ENCODE results near the gene SURF2. TPM values are rescaled to one million over a fixed set of nuclear protein-coding genes. Genes with fewer than 3 reads are reported as not detected.
"Not testable (repeated sequence)": the region's sequence is repeated elsewhere in the genome, so short reads cannot be mapped to it uniquely, and the experiment has no call there.

The SURF2 gene
- total RNA-seq (2014; rRNA removed; shearing (Covaris generic)): 22.1 and 23.0 TPM in 2 replicates

GRCh38 chr9:133356391-133357091 is at the start of gene SURF2, which contains the start of gene SURF1:
TSS of gene SURF2 (plus strand) at chr9:133356550. CDS start at chr9:133356593, 43 bp downstream.
TSS of gene SURF1 (minus strand) at chr9:133356487. CDS start at chr9:133356453, 34 bp downstream.
- peak; percentile 42 for DNase-seq (ENCODE audit: low spot score)

GRCh38 chr9:133307301-133307700 is 49.0 kb upstream of the SURF2 start:
- no peak for DNase-seq (ENCODE audit: low spot score)

- DNase-seq (ENCODE audit: low spot score): no peak
Measured at GRCh38 chr9:133309608-133310007, 46.7 kb upstream of the SURF2 start.

- DNase-seq (ENCODE audit: low spot score): no peak
Measured at GRCh38 chr9:133315997-133316396, 40.4 kb upstream of the SURF2 start.

- not testable (repeated sequence) for DNase-seq (ENCODE audit: low spot score)
Measured at GRCh38 chr9:133317551-133317950, 38.8 kb upstream of the SURF2 start.

GRCh38 chr9:133320421-133320881 is 35.9 kb upstream of the SURF2 start:
- no peak for DNase-seq (ENCODE audit: low spot score)

- no peak for DNase-seq (ENCODE audit: low spot score)
Measured at GRCh38 chr9:133321411-133321935, 34.9 kb upstream of the SURF2 start.

GRCh38 chr9:133322701-133323100 is 33.6 kb upstream of the SURF2 start:
- no peak for DNase-seq (ENCODE audit: low spot score)

GRCh38 chr9:133323211-133323610 is 33.1 kb upstream of the SURF2 start:
- DNase-seq (ENCODE audit: low spot score): no peak

GRCh38 chr9:133323991-133324703 is 32.2 kb upstream of the SURF2 start:
- DNase-seq (ENCODE audit: low spot score): no peak

GRCh38 chr9:133327021-133327420 is 29.3 kb upstream of the SURF2 start:
- not testable (repeated sequence) for DNase-seq (ENCODE audit: low spot score)

GRCh38 chr9:133327834-133328484 is 28.4 kb upstream of the SURF2 start:
- DNase-seq (ENCODE audit: low spot score): no peak

GRCh38 chr9:133329306-133330156 is 26.8 kb upstream of the SURF2 start:
- DNase-seq (ENCODE audit: low spot score): not testable (repeated sequence)

- no peak for DNase-seq (ENCODE audit: low spot score)
Measured at GRCh38 chr9:133331221-133331620, 25.1 kb upstream of the SURF2 start.

- no peak for DNase-seq (ENCODE audit: low spot score)
Measured at GRCh38 chr9:133331641-133332380, 24.5 kb upstream of the SURF2 start.

GRCh38 chr9:133332381-133332730 is 24.0 kb upstream of the SURF2 start:
- DNase-seq (ENCODE audit: low spot score): no peak

- no peak for DNase-seq (ENCODE audit: low spot score)
Measured at GRCh38 chr9:133333011-133333410, 23.3 kb upstream of the SURF2 start.

- no peak for DNase-seq (ENCODE audit: low spot score)
Measured at GRCh38 chr9:133333566-133333965, 22.8 kb upstream of the SURF2 start.

- no peak for DNase-seq (ENCODE audit: low spot score)
Measured at GRCh38 chr9:133334161-133334560, 22.2 kb upstream of the SURF2 start.

- not testable (repeated sequence) for DNase-seq (ENCODE audit: low spot score)
Measured at GRCh38 chr9:133334888-133335287, 21.5 kb upstream of the SURF2 start.
